ACHN (cell line): ENCODE data around the gene FRAS1.
A peak's percentile ranks its signal among the peaks of the same experiment; 100 is the strongest.
"Not testable (repeated sequence)": the region's sequence is repeated elsewhere in the genome, so short reads cannot be mapped to it uniquely, and the experiment has no call there.

ENCODE experiments used
- DNase-seq: peaks from one replicate; pipeline ENCODE4 v3.0.0-alpha.2; 2015
- in situ Hi-C: cut with HindIII; loops from 2 replicates; pipeline ENCODE4 v1.10.0; 2017; ENCODE audit warnings: low sequenced_read_pairs, low pct_ligation_motif_present, low pct_unique_long_range_greater_than_20kb

The FRAS1 gene

GRCh38 chr4:78484574-78484973 is 427.5 kb downstream of the FRAS1 start:
- in situ Hi-C loops, result no loop called here
- no peak for DNase-seq

- DNase-seq, result no peak
- in situ Hi-C loops, result no loop called here
These were observed 436.6 kb downstream of the FRAS1 start for GRCh38 chr4:78493731-78494130.

- no peak for DNase-seq
- in situ Hi-C loops, result no loop called here
These were observed 439.0 kb downstream of the FRAS1 start for GRCh38 chr4:78496021-78496643.

- in situ Hi-C loops, DNase-seq: not testable (repeated sequence)
These were observed 449.1 kb downstream of the FRAS1 start for GRCh38 chr4:78506260-78506659.

GRCh38 chr4:78509043-78509442 is 451.9 kb downstream of the FRAS1 start:
- in situ Hi-C loops, result no loop called here
- DNase-seq, result no peak

GRCh38 chr4:78510108-78510507 is 453.0 kb downstream of the FRAS1 start:
- in situ Hi-C loops, result no loop called here
- DNase-seq, result no peak

- in situ Hi-C loops, result no loop called here
- DNase-seq, result no peak
These were observed 453.6 kb downstream of the FRAS1 start for GRCh38 chr4:78510681-78511080.

GRCh38 chr4:78512357-78512920 is 455.3 kb downstream of the FRAS1 start:
- in situ Hi-C loops, result no loop called here
- no peak for DNase-seq

GRCh38 chr4:78513411-78513975 is 456.4 kb downstream of the FRAS1 start:
- DNase-seq, result no peak
- in situ Hi-C loops, result no loop called here

- in situ Hi-C loops, result no loop called here
- DNase-seq, result peak; percentile 48
These were observed 460.0 kb downstream of the FRAS1 start for GRCh38 chr4:78517050-78517652.

- no peak for DNase-seq
- in situ Hi-C loops, result no loop called here
These were observed 461.4 kb downstream of the FRAS1 start for GRCh38 chr4:78518561-78518960.

GRCh38 chr4:78519962-78520361 is 462.8 kb downstream of the FRAS1 start:
- DNase-seq, result no peak
- in situ Hi-C loops, result no loop called here

GRCh38 chr4:78520808-78521226 is 463.7 kb downstream of the FRAS1 start:
- in situ Hi-C loops, result no loop called here
- no peak for DNase-seq

- no peak for DNase-seq
- in situ Hi-C loops, result no loop called here
These were observed 466.9 kb downstream of the FRAS1 start for GRCh38 chr4:78524009-78524408.

GRCh38 chr4:78525559-78525958 is 468.4 kb downstream of the FRAS1 start:
- no peak for DNase-seq
- in situ Hi-C loops, result no loop called here

- DNase-seq, result no peak
- in situ Hi-C loops, result no loop called here
These were observed 470.0 kb downstream of the FRAS1 start for GRCh38 chr4:78527103-78527502.

- DNase-seq, result no peak
- in situ Hi-C loops, result no loop called here
These were observed 470.4 kb downstream of the FRAS1 start for GRCh38 chr4:78527555-78527954.

GRCh38 chr4:78528327-78528726 is 471.2 kb downstream of the FRAS1 start:
- in situ Hi-C loops, result no loop called here
- no peak for DNase-seq

GRCh38 chr4:78529569-78530209 is 472.6 kb downstream of the FRAS1 start:
- no peak for DNase-seq
- in situ Hi-C loops, result no loop called here
